Ishikawa (cell line): ENCODE results near the gene DIP2B.

ENCODE experiments used
- CEBPB ChIP-seq: IDR thresholded peaks from 2 replicates; pipeline ENCODE4 v1.6.1; 2012
- EGR1 ChIP-seq: IDR thresholded peaks from 2 replicates; pipeline ENCODE4 v1.6.1; 2012
- FOXM1 ChIP-seq: IDR thresholded peaks from 2 replicates; pipeline ENCODE4 v1.6.1; 2012; ENCODE audit warnings: low read depth, borderline replicate concordance
- MAX ChIP-seq: IDR thresholded peaks from 2 replicates; pipeline ENCODE4 v1.6.1; 2012
- RAD21 ChIP-seq: IDR thresholded peaks from 2 replicates; pipeline ENCODE4 v1.6.1; 2012; ENCODE audit warnings: low read depth
- REST ChIP-seq: IDR thresholded peaks from 2 replicates; pipeline ENCODE4 v1.6.1; 2012; ENCODE audit warnings: low read depth, mild to moderate bottlenecking
- TAF1 ChIP-seq: IDR thresholded peaks from 2 replicates; pipeline ENCODE4 v1.6.1; 2012; ENCODE audit warnings: low read depth, mild to moderate bottlenecking
- TCF12 ChIP-seq: IDR thresholded peaks from 2 replicates; pipeline ENCODE4 v1.6.1; 2012; ENCODE audit warnings: low read depth
- TEAD4 ChIP-seq: IDR thresholded peaks from 2 replicates; pipeline ENCODE4 v1.6.1; 2012
- USF1 ChIP-seq: IDR thresholded peaks from 2 replicates; pipeline ENCODE4 v1.6.1; 2012
- YY1 ChIP-seq: IDR thresholded peaks from 2 replicates; pipeline ENCODE4 v1.6.1; 2012; ENCODE audit warnings: low read depth
- ZBTB7A ChIP-seq: IDR thresholded peaks from 2 replicates; pipeline ENCODE4 v1.6.1; 2012; ENCODE audit warnings: low read depth

- no peak for TF ChIP-seq MAX
- TF ChIP-seq REST = no peak
- no peak for TF ChIP-seq RAD21
- no peak for TF ChIP-seq FOXM1
- TF ChIP-seq YY1 = no peak
- TF ChIP-seq TAF1 = no peak
- TF ChIP-seq EGR1 = no peak
- no peak for TF ChIP-seq ZBTB7A
- TF ChIP-seq CEBPB = no peak
- no peak for TF ChIP-seq TEAD4
- no peak for TF ChIP-seq TCF12
- TF ChIP-seq USF1 = no peak
Observed at GRCh38 chr12:50598321-50598862, 93.6 kb downstream of the DIP2B start.
